Liver (tissue), 3 donors: Measurements from ENCODE around the gene SPAG9.

Experiments
- EGR1 ChIP-seq, 2 donors: IDR thresholded peaks; 2 replicates each; pipeline ENCODE4 v1.6.1; 2016 to 2018; ENCODE audit warnings: antibody characterized with exemption in 2 of 2, low read depth in 2 of 2
- FOXA1 ChIP-seq: IDR thresholded peaks from 2 replicates; pipeline ENCODE4 v1.6.1; 2016; ENCODE audit warnings: antibody characterized with exemption
- HNF4G ChIP-seq: IDR thresholded peaks from 2 replicates; pipeline ENCODE4 v1.6.1; 2016; ENCODE audit warnings: antibody characterized with exemption
- JUND ChIP-seq, 2 donors: IDR thresholded peaks; 2 replicates each; pipeline ENCODE4 v1.6.1; 2016; ENCODE audit warnings: antibody characterized with exemption in 2 of 2
- RAD21 ChIP-seq, 2 donors: IDR thresholded peaks; 2 replicates each; pipeline ENCODE4 v1.6.1; 2016; ENCODE audit warnings: antibody characterized with exemption in 2 of 2, mild to moderate bottlenecking in 2 of 2
- TAF1 ChIP-seq: conservative IDR thresholded peaks from 2 replicates; pipeline ENCODE4 v1.6.1; 2016; ENCODE audit warnings: antibody characterized with exemption, mild to moderate bottlenecking
- YY1 ChIP-seq: IDR thresholded peaks from 2 replicates; pipeline ENCODE4 v1.6.1; 2016; ENCODE audit warnings: antibody characterized with exemption, mild to moderate bottlenecking
- TF ChIP-seq, protein P1 (sequence below): fragments of 150-350 bp; IDR thresholded peaks from 2 replicates; pipeline ENCODE4 v1.5.1; 2017; ENCODE audit warnings: improper control_type of control experiment, low read depth, low read length; ENCODE audit not compliant: missing input control
- TF ChIP-seq, protein P2 (sequence below): IDR thresholded peaks from 2 replicates; pipeline ENCODE4 v1.6.1; 2016; ENCODE audit warnings: antibody characterized with exemption, mild to moderate bottlenecking
- TF ChIP-seq, protein P3 (sequence below): IDR thresholded peaks from 2 replicates; pipeline ENCODE4 v1.6.1; 2016; ENCODE audit warnings: antibody characterized with exemption
- donor health status: healthy.
- donor health status: healthy.

DNA sequence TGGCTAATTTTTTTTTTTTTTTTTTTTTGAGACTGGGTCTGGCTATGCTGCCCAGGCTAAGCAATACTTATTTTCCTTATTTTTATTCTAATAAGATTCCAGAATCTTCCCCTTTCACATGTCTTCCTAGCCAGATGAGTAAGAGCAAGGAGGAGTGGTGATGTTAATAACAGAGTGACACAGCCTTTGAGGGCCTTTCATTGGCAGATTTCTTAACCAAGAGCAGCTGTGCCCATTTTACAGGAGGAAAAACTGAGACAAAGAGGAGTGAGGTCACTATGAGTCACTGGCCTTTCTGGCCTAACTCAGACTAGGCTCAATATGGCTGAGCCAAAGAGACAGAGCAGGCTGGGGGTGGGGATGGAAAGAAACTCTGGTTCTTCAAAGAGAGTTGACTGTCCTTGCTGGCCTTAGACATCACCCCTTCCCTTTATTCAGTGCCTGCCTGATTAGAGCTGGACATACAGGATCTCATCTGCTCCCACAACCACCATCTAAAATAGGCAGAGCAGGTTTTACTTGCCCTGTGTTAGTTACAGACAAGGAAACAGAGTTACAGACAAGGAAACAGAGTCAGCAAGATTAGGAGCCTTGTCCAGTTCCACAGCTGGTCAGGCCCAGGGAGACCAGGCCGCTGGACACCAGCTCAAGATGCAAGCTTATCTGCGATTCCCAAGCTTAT is 204.5 kb downstream of the SPAG9 start:
- TF ChIP-seq, protein P1, sequence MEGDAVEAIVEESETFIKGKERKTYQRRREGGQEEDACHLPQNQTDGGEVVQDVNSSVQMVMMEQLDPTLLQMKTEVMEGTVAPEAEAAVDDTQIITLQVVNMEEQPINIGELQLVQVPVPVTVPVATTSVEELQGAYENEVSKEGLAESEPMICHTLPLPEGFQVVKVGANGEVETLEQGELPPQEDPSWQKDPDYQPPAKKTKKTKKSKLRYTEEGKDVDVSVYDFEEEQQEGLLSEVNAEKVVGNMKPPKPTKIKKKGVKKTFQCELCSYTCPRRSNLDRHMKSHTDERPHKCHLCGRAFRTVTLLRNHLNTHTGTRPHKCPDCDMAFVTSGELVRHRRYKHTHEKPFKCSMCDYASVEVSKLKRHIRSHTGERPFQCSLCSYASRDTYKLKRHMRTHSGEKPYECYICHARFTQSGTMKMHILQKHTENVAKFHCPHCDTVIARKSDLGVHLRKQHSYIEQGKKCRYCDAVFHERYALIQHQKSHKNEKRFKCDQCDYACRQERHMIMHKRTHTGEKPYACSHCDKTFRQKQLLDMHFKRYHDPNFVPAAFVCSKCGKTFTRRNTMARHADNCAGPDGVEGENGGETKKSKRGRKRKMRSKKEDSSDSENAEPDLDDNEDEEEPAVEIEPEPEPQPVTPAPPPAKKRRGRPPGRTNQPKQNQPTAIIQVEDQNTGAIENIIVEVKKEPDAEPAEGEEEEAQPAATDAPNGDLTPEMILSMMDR = no peak
- TF ChIP-seq RAD21 (IDR thresholded peaks at IDR 0.05) (no peak), YY1 (no peak), EGR1 (IDR thresholded peaks at IDR 0.05; ENCODE audit: low read depth in 2 of 2) (no peak), JUND (IDR thresholded peaks at IDR 0.05) (no peak), TAF1 (no peak), HNF4G (no peak), FOXA1 (no peak)
- TF ChIP-seq, protein P2, sequence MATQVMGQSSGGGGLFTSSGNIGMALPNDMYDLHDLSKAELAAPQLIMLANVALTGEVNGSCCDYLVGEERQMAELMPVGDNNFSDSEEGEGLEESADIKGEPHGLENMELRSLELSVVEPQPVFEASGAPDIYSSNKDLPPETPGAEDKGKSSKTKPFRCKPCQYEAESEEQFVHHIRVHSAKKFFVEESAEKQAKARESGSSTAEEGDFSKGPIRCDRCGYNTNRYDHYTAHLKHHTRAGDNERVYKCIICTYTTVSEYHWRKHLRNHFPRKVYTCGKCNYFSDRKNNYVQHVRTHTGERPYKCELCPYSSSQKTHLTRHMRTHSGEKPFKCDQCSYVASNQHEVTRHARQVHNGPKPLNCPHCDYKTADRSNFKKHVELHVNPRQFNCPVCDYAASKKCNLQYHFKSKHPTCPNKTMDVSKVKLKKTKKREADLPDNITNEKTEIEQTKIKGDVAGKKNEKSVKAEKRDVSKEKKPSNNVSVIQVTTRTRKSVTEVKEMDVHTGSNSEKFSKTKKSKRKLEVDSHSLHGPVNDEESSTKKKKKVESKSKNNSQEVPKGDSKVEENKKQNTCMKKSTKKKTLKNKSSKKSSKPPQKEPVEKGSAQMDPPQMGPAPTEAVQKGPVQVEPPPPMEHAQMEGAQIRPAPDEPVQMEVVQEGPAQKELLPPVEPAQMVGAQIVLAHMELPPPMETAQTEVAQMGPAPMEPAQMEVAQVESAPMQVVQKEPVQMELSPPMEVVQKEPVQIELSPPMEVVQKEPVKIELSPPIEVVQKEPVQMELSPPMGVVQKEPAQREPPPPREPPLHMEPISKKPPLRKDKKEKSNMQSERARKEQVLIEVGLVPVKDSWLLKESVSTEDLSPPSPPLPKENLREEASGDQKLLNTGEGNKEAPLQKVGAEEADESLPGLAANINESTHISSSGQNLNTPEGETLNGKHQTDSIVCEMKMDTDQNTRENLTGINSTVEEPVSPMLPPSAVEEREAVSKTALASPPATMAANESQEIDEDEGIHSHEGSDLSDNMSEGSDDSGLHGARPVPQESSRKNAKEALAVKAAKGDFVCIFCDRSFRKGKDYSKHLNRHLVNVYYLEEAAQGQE = no peak
- TF ChIP-seq, protein P3, sequence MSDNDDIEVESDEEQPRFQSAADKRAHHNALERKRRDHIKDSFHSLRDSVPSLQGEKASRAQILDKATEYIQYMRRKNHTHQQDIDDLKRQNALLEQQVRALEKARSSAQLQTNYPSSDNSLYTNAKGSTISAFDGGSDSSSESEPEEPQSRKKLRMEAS = no peak
